GM21528 (cell line): Measurements from ENCODE around the gene CUX1.
"Not testable (repeated sequence)": the region's sequence is repeated elsewhere in the genome, so short reads cannot be mapped to it uniquely, and the experiment has no call there.

Experiments
- ATAC-seq: cut with Tn5 transposase; IDR thresholded peaks from one replicate; pipeline ENCODE4 v1.9.1; 2021; ENCODE audit warnings: mild to moderate bottlenecking, moderate library complexity; ENCODE audit not compliant: unreplicated experiment, low FRiP score

The CUX1 gene

DNA sequence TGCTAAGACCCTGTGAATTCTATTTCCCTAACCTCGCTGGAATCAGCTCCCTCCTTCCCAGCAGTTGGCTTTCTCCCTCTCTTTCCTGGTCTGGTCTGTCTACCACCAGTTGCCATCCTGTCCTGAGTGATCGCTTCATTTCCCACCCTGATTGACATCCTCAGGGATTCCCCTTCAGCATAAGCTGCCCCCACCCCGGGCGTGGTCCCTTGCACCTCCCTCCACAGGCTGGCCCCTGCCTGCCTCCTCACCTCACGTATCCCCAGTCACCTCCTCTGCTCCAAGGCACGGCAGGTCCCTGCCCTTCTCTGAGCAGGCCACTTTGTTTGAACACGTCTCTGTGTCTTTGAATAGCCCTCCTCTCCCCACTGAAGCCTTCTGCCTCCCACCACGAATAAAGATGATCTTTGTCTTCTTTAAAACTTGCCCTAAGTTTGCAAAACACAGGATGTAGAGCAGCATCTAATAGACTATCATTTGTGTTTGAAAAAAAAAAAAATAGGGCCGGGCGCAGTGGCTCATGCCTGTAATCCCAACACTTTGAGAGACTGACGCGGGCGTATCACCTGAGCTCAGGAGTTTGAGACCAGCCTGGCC is 233.5 kb downstream of the CUX1 start:
- no peak for ATAC-seq

DNA sequence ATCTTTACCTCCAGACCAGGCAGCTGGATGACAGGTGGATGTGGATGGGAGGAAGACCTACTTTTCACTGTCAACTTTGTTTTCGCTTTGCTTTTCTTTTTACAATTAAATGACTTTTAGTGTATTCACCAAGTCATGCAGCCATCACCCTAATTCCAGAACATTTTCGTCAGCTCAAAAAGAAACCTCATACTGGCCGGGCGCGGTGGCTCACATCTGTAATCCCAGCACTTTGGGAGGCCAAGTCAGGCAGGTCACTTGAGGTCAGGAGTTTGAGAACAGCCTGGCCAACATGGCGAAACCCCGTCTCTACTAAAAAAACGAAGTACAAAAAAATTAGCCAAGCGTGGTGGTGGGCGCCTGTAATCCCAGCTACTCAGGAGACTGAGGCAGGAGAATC is 234.3 kb downstream of the CUX1 start:
- ATAC-seq: not testable (repeated sequence)

DNA sequence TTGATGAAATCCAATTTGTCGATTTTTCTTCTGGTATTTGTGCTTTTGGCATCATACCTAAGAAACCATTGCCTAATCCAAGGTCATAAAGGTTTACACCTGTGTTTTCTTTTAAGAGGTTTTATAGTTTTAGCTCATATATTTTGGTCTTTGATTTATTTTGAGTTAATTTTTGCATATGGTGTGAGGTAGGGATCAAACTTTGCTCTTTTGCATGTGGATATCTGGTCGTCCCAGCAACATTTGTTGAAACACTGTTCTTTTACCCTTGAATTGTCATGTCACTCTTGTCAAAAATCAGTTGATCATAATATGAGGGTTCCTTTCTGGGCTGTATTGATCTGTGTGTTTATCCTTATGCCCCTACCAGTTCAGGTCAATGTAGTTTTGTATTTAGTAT is 236.7 kb downstream of the CUX1 start:
- ATAC-seq: no peak

DNA sequence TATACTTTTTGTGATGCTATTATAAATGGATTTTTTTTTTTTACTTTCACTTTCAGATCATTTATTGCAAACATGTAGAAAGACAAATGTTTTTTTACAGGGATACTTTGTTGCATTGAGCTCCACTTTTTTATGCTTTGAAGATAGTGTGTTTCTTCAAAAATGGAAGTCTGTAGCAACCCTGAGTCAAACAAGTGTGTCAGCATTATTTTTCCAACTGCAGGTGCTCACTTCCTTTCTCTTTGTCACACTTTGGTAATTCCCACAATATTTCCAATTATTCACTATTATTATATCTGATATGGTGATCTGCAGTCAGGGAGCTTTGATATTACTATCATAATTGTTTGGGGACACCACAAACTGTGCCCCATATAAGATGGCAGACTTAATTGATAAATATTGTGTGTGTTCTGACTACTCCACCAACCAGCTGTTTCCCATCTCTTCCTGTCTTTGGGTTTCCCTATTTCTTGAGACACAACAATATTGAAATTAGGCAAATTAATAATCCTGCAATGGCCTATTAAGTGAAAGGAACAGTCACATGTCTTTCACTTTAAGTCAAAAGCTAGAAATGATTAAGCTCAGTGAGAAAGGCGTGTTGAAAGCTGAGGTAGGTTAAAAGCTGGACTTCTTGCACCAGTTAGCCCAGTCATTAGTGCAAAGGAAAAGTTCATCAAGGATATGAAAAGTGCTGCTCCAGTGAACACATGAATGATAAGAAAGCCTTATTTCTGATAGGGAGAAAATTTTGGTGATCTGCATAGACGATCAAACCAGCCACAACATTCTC is 238.0 kb downstream of the CUX1 start:
- ATAC-seq: no peak

DNA sequence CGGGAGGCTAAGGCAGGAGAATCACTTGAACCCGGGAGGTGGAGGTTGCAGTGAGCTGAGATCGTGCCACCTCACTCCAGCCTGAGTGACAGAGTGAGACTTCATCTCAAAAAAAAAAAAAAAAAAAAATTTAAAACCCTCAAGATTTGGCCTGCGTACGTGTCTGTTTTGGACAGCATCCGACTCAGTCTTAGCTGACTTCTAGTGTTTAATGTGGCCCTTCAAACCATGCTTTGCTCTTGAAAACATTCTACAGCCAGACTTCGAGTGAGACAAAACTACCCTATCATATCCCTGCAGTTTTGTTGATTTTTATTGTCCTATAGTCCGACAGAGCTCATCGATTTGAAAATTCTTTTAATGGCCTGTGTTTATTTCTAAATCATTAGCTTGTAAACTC is 242.1 kb downstream of the CUX1 start:
- no peak for ATAC-seq

DNA sequence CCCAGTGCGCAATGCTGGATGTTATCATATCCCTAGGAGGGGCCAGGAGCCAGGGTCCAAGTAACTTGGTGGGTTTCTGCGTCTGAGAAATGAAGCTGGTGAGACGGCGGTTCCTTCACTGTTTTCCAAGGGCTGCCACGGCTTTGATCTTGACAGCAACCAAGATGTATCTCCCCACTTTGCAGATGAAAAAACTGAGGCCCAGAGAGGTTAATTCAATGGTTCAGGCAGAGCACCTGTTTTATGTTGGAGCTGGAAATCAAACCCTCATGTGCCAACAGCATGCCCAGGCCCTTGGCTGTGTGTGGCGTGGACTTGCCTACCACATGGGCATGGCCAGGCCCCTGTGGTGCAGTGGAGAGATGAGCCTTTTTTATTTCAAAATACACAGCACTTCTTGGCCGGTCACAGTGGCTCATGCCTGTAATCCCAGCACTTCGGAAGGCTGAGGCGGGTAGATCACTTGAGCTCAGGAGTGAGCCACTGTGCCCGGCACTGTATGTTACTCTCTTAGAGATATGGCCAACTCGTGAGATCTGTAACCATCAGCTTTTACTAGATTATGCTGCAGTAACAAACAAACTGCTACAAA is 244.0 kb downstream of the CUX1 start:
- ATAC-seq: peak; percentile 5

DNA sequence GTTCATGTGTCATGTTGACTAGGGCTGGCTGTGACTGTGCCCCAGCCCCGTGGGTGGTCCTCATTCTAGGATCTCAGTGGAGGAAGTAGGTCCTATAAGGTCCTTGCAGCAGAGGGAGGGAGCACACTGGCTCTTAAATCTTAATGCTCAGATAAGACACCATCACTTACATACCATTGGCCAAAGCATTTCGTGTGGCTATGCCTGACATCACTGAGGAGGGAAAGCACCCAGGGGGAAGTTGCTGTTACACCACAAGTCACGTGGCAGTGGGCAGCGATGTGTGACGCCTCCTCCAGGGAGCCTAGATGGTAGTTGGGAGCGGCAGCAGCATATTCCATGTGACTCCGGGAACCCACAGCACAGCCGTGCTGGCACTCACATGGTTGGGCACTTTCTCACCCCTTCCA is 244.6 kb downstream of the CUX1 start:
- peak; percentile 72 for ATAC-seq

DNA sequence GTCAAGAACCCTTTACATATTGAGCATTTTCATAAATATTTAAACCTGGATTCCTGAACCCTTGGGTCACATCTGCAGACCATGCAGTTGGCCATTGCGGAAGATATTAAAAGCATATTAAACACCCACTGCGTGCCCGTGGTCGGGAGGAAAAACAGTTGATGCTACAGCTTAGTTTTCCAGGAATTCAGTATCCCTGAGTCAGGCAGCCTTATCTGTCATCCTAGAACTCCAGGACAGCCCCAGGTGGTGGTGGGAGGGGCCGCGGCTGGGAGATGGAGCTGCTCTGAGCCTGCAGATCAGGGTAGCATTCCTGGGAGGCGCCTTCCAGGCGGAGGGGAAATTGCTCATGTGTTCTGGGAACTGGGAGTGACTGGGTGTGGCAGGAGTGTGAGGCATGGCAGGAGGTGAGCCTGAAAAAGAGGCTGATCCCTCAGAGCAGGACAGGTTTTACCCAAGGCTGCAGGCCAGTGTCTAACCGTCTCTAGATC is 246.3 kb downstream of the CUX1 start:
- no peak for ATAC-seq

DNA sequence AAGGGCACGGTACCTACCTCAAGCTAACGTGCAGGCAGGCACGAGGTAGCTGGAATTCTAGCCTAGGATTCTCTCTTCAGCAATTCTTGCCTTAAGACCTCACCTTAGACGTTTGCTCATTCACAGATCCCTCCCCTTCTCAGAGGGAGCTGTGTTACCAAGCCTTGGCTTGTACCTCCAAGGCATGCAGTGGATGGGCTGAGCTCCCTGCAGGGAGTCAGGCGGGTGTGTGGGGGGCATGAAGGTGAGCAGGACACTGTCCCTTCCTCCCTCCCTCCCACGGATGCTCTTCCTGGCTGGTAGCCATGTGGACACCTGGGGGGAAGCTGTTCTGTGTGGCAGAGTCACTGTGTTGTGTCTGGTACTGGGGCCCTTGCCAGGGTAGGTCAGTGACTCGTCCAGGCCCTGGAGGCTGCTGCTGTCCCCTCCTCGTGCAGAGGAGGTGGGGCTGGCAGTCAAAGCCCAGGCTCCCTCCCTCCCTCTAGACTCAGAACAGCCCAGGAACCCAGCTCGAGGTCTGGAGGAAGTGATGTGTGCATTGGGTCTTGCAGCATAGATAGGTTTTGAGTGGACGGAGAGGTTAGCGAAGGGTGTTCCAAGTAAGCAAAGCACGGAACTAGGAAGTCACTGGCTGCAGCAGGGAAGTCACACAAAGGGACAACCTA is 247.1 kb downstream of the CUX1 start:
- no peak for ATAC-seq

DNA sequence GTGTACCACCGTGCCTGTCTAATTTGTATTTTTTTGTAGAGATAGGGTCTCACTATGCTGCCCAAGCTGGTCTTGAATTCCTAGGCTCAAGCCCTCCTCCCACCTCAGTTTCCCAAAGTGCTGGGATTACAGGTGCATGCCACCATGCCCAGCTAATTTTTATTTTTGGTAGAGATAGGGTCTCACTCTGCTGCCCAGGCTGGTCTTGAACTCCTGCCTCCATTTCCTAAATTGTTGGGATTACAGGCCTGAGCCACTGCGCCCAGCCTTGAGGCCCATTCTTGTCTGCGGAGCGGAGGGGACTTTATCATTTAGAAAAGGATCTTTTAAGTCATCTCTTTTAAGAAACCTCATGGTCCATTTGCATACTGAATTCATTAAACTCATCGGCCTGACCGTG is 247.8 kb downstream of the CUX1 start:
- no peak for ATAC-seq

DNA sequence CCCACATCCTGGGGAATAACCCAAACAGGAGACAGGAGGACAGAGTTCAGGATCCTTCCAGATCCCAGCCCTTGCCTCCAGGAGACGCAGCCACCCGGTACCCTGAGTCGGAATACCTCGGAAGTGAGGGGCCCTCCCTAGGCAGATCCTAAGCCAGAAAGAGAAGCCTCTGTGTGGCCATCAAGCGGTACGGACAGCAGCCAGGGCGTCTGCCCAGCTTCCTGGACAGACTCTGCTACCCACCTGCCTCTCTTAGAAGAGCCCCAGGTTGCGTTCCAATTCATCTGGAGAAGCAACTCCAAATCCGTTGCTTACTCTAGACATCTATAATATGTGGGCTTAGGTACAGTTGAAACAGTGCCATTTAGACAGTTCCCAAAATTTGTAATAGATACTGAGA is 249.1 kb downstream of the CUX1 start:
- ATAC-seq: no peak

DNA sequence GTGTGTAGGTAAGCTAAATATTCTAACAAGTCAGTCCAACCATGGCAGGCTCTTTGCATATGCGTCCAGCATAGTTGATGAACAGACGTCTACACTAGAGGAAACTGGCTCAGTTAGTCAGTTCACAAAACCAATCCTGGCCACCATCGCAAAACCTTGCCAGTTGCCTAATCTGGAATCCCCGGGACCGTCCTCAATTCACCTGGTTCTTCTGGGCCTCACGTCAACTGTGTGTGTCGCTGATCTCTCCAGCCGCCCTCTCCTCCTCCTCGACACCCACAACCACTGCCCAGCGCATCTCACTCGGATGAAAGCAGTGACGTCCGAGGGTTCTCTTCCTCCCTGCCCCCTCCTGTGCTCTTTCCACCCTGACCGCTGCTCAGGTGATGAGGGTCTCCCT is 251.4 kb downstream of the CUX1 start:
- no peak for ATAC-seq

DNA sequence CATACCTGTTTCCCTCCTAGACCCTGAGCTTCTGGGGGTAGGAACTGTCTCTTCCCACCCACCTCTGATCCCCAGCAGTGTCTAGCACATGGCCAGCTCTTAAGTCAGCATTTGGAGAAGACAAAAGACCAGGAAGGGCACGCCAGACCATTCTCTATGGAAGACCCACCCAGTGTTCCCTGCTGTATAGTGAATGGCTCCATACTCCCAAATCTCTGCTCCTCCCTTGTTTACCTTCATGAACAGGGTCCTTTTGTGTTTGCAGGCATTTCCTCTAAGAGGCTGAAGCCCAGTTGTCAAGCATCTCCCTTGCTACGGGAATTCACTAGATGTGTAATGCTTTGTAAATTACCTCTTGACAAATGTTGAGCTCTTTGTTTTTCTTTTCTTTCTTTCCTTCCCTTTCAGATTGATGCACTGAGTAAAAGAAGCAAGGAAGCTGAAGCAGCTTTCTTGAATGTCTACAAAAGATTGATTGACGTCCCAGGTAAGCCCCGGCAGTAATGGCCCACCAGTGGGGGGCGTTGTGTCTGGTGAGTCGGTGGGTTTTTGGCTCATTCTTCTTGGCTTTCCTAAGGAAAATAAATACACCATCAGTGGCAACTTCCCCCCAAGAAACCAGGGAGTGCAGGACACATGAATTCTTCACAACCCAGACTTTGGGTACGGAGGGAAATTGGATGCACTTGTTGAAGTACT is 252.7 kb downstream of the CUX1 start:
- no peak for ATAC-seq

DNA sequence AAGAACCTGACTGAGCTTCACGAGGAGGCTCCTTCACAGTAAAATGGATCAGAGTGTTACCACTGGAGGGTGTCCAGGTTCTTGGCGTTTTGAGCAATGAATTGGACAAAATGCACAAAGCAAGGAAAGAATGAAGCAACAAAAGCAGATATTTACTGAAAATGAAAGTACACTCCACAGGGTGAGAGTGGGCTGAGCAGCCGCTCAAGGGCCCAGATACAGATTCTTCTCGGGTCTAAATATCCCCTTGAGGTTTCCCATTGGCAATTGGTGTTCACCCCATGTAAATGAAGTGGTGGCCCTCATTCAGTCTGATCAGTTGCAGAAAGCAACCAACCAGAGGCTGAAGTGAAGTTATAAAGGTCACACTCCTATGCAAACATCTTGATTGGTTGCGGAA is 254.6 kb downstream of the CUX1 start:
- no peak for ATAC-seq

DNA sequence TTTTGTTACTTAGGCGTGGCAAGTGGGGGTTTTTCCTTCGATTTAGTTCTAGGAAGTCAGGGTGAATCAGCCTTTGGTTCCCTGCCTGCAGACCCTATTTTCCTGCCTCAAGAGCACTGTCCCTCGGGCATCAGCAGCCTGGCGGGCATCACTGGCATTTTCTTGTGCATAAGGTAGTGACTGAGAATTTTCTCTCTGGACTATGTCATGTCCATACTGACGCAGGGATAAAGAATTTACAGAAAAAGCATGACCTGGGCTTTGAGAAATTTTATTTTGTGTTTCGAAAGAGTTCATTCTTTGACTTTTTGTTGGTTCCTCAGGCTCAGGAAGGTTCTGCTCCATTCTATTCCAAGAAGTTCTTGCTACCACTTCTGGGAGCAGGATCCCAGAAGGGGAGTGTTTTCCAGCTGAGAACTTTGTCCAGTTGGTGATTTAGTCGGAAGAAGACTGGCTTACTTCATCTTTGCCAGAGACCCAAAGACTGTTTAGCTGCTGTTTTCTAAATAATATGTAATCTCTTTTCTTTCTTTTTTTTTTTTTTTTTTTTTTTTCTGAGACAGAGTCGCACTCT is 255.3 kb downstream of the CUX1 start:
- ATAC-seq: no peak

DNA sequence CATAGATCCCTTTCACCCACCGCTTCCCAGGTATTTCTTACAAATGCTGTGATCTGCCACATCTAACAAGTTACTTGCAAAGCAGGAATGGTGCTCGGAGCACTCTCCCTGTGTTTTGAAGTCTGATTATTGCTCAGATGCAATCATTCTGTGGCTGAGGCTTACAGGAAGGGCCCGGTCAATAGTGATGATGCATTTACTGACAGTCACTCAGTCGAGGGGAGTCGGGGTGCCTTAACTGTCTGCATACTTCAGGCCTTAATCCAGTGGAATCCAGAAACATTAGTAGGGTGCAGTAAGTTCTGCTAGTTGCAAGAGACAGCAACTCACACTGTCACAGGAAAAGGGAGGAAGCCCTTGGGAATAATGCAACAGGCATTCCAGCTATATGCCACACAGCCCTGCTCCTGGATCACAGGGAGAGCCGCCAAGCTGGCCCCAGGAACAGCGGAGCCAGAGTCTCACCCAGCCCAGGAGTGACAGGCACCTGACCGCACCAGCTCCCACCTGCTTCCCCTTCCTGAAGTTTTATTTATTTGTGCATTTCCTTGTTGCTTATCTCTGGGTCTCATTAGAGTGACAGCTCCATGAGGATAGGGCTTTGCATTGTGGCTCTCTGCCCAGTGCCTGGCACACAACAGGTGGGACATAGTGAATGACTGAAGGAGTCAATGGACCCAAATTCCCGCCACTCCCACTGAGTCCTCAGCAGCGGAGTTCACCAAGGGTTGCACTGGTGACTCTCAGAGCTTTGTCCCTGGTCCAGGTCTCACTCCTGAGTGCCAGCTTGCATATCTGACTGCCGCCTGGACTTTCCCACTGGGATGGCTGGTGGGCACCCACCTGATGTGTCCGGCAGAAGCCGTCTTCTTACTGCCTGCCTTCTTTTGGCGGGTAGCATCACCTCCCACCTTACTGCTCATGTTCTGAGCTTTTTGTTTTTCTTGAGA is 256.8 kb downstream of the CUX1 start:
- ATAC-seq: no peak

DNA sequence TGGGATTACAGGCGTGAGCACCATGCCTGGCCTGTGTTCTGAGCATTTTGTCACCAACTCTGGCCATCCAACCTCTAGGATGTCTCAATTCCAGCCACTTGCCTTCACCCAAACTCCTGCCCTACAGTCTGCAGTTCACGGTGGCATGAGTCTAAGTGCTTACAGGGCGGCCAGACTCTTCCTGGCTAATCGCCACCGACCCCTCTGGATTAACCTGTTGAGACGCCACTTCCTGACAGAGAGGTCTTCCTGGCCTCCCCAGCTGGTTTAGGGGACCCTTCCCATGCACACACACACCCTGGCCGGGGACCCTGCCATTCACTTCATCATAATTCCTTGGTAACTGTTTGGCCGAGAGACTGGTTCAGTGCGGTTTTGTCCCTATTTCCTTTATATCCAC is 257.7 kb downstream of the CUX1 start:
- ATAC-seq: no peak

DNA sequence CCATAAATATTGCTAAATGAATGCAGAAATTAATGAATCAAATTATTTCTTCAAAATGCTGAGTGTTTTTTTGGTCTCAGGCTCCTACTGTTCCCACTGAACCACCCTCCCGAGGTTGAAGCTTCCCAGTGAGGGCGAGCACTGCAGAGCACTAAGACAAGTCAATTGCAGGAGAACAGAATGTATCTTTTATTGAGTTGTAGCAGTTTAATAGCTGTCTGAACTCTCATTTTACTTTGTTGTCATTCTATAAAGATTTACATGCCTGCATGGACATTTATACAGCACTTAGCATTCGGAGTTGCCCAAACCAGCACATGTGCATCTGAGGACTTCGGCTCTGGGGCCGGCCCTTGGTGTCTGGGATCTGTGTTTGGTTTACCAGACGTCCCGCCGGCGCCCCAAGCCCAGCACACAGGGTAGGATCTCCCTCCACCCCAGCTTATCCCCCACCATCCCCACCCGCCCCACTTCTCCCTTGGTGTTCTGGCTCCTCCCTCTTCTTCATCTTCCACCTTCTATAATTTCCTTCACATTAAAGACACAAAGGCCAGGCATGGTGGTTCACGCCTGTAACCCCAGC is 258.2 kb downstream of the CUX1 start:
- ATAC-seq: no peak

DNA sequence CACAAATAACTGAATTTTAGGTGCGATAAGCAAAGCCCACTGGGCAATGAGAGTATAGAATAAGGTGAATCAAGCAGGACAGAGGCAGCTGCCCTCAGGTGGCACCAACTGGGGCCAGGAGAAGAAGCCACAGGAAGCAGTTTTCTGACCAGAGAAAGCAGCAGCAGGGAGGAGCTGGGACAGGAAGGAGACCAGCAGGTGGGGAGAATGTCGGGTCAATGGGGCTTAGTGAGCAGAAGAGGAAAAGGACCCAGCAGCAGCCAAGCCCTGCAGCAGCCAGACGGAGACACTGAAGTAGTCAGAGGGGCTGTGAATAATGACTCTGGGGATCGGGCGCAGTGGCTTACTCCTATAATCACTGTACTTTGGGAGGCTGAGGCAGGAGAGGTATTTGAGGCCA is 259.7 kb downstream of the CUX1 start:
- ATAC-seq: no peak
